ENCODE data around the gene SLC2A13.

Gene SLC2A13

GRCh38 chr12:40138526-40138925 is 32.6 kb upstream of the SLC2A13 start:
- no peak overlapping the region for H3K27ac ChIP-seq (ENCODE audit: extremely low read depth, low read depth, low read length)
- no peaks in the 10 kb centered on the region for H3K36me3 ChIP-seq (ENCODE audit: control insufficient read depth in 2 of 2, insufficient read depth in 1 of 2, low read length in 2 of 2)
- ChIA-PET POLR2A (no interaction called here), CTCF (no interaction called here)
- no peaks in the 10 kb centered on the region for H3K9me3 ChIP-seq (ENCODE audit: control insufficient read depth, insufficient read depth, low read depth, low read length)
- no peak overlapping the region for H3K4me3 ChIP-seq (ENCODE audit: low read depth, low read length)
- no peak for TF ChIP-seq ZNF747 (tag by site-specific recombination; IDR thresholded peaks at IDR 0.05)
- no peak for TF ChIP-seq GFI1B (tag by site-specific recombination; IDR thresholded peaks at IDR 0.05)
- no peak for TF ChIP-seq ZNF518A (tag by site-specific recombination; conservative IDR thresholded peaks at IDR 0.05; ENCODE audit: low read depth)
- no peak for TF ChIP-seq ZNF398 (tag by site-specific recombination; IDR thresholded peaks at IDR 0.05)
- no peak for TF ChIP-seq ZBTB17 (tag by site-specific recombination; IDR thresholded peaks at IDR 0.05)
- TF ChIP-seq ZNF140 (tag by site-specific recombination; IDR thresholded peaks at IDR 0.05): no peak
- TF ChIP-seq ZNF585B (tag by site-specific recombination; IDR thresholded peaks at IDR 0.05): no peak
- no peak for TF ChIP-seq BCL6B (tag by site-specific recombination; IDR thresholded peaks at IDR 0.05)
- no peak for TF ChIP-seq MZF1 (tag by site-specific recombination; IDR thresholded peaks at IDR 0.05; ENCODE audit: borderline replicate concordance)
- TF ChIP-seq ZNF529 (tag by site-specific recombination; IDR thresholded peaks at IDR 0.05; ENCODE audit: insufficient replicate concordance): no peak
- TF ChIP-seq ZNF266 (tag by site-specific recombination; IDR thresholded peaks at IDR 0.05; ENCODE audit: low read depth): no peak
- no peak for TF ChIP-seq ZNF37A (tag by site-specific recombination; IDR thresholded peaks at IDR 0.05)
- no peak for TF ChIP-seq ZNF394 (tag by site-specific recombination; IDR thresholded peaks at IDR 0.05; ENCODE audit: borderline replicate concordance)
- TF ChIP-seq ZSCAN16 (tag by site-specific recombination; IDR thresholded peaks at IDR 0.05): no peak
- no peak for TF ChIP-seq ZNF558 (tag by site-specific recombination; IDR thresholded peaks at IDR 0.05)
- no peak for TF ChIP-seq ZNF843 (tag by site-specific recombination; IDR thresholded peaks at IDR 0.05)
- TF ChIP-seq TCF7L2 (IDR thresholded peaks at IDR 0.05; ENCODE audit: borderline replicate concordance, low read depth, low read length): no peak
- no peak for TF ChIP-seq ZNF513 (tag by site-specific recombination; IDR thresholded peaks at IDR 0.05)
- H3K4me1 ChIP-seq (ENCODE audit: control insufficient read depth, insufficient read depth, low read length): no peaks in the 10 kb centered on the region

All from HEK293 (cell line).